Stimulated activated CD8-positive, alpha-beta memory T cell treated with anti-CD3 and anti-CD28 coated beads, Interleukin-2, amount 100 ng/mL, for 48 hours (primary cell): Measurements from ENCODE around the gene ERBB4.
"Not testable (repeated sequence)": the region's sequence is repeated elsewhere in the genome, so short reads cannot be mapped to it uniquely, and the experiment has no call there.

Source experiments
- DNase-seq, 2 donors: peaks; one replicate each; pipeline ENCODE4 v3.0.0-alpha.2; 2020; ENCODE audit warnings: low read depth in 2 of 2

The ERBB4 gene

GRCh38 chr2:211611061-211611518, 927.5 kb downstream of the ERBB4 start:
- DNase-seq = no peak

- DNase-seq = no peak
Observed at GRCh38 chr2:211609127-211609526, 929.5 kb downstream of the ERBB4 start.

GRCh38 chr2:211599146-211599545, 939.5 kb downstream of the ERBB4 start:
- DNase-seq = no peak

GRCh38 chr2:211598238-211598637, 940.4 kb downstream of the ERBB4 start:
- DNase-seq = no peak

- not testable (repeated sequence) for DNase-seq
Observed at GRCh38 chr2:211592006-211592405, 946.6 kb downstream of the ERBB4 start.

- no peak for DNase-seq
Observed at GRCh38 chr2:211591426-211591825, 947.2 kb downstream of the ERBB4 start.

- DNase-seq = no peak
Observed at GRCh38 chr2:211568439-211568838, 970.2 kb downstream of the ERBB4 start.

- DNase-seq = no peak
Observed at GRCh38 chr2:211564441-211564840, 974.2 kb downstream of the ERBB4 start.

- no peak for DNase-seq
Observed at GRCh38 chr2:211545582-211545981, 993.0 kb downstream of the ERBB4 start.

GRCh38 chr2:211534632-211535031, 1004.0 kb downstream of the ERBB4 start:
- no peak for DNase-seq

GRCh38 chr2:211524248-211524647, 1014.4 kb downstream of the ERBB4 start:
- DNase-seq = not testable (repeated sequence)

GRCh38 chr2:211516537-211516936, 1022.1 kb downstream of the ERBB4 start:
- no peak for DNase-seq

GRCh38 chr2:211514049-211514448, 1024.6 kb downstream of the ERBB4 start:
- DNase-seq = no peak

GRCh38 chr2:211513446-211513845, 1025.2 kb downstream of the ERBB4 start:
- no peak for DNase-seq

GRCh38 chr2:211512806-211513205, 1025.8 kb downstream of the ERBB4 start:
- DNase-seq = no peak

- DNase-seq = no peak
Observed at GRCh38 chr2:211503856-211504255, 1034.7 kb downstream of the ERBB4 start.

- no peak for DNase-seq
Observed at GRCh38 chr2:211503198-211503597, 1035.4 kb downstream of the ERBB4 start.

- no peak for DNase-seq
Observed at GRCh38 chr2:211498551-211499205, 1039.9 kb downstream of the ERBB4 start.

- no peak for DNase-seq
Observed at GRCh38 chr2:211495339-211495738, 1043.3 kb downstream of the ERBB4 start.

GRCh38 chr2:211494536-211494935, 1044.1 kb downstream of the ERBB4 start:
- no peak for DNase-seq

- no peak for DNase-seq
Observed at GRCh38 chr2:211494085-211494484, 1044.5 kb downstream of the ERBB4 start.

GRCh38 chr2:211487733-211488132, 1050.9 kb downstream of the ERBB4 start:
- DNase-seq = no peak

GRCh38 chr2:211479536-211480150, 1059.0 kb downstream of the ERBB4 start:
- no peak for DNase-seq
